HG02763 (cell line): ENCODE data around the gene HNRNPM.
"Not testable (repeated sequence)": the region's sequence is repeated elsewhere in the genome, so short reads cannot be mapped to it uniquely, and the experiment has no call there.

ENCODE experiments used
- ATAC-seq: cut with Tn5 transposase; IDR thresholded peaks from one replicate; pipeline ENCODE4 v1.9.1; 2021; ENCODE audit warnings: mild to moderate bottlenecking, moderate library complexity; ENCODE audit not compliant: unreplicated experiment

HNRNPM gene

DNA sequence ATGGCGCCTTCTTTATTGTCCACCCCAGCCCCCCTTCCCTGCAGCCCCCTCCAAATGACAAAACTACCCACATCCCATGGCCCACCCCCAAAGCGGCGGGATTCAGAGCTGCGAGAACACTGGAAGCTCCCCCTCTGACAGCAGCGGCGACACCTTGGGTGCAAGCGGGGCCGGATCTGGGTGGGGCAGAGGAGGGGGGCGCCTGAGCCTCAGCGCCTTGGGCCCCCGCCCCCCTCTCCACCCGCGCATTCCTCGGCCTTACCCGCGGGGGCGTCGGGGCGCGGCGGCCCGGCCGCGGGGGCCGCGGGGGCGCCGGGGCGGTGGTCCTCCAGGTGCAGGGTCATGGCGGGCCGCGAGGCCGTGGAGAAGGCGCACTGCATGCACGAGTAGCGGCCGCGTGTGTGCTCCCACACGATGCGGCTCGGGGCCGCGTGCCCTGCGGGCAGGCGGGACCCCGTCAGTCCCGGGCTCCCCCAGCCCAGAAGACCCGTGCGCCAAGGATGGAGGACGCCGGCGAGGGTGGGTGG lies 65.9 kb downstream of the HNRNPM start:
- ATAC-seq, result no peak

- ATAC-seq, result no peak
These were observed 66.9 kb downstream of the HNRNPM start for GRCh38 chr19:8511573-8512101.

DNA sequence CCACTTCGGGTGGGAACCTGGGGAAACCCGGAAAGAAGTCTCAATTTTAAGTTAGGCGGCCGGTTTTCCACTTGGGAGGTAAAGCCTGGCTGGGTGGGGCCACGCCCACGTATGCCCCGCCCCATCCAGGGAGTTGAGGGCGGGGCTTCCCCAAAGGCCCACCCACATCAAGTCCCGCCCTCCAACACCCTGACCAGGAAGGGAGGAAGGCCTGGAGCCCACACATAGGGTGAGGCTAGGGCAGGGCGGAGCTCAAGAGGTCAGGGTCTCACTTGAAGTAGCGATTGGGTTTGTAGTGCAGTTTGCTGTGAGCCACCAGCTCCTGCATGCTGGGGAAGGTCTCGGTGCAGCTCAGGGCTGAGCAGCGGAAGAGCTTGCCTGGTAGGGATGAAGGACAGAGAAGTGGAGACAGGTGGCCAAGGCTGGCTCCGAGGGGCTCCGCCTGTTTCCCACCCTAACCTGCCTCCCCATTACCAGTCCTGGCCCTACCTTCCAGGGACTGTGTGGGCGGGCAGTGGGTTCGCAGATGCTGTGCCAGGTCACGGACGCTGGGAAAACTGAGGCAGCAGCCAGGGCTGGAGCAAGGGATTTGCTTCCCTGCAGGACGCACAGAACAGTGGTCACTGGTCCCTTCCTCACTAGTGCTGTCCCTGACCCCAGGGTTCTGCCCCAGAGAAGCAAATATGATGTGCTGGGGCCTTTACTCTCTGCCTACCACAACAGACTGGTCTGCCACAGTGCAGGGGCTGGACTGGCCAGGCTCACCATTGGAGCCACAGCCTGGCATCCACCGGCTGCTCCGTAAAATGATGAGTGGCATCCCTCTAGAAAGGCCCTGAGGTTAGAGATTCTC lies 67.6 kb downstream of the HNRNPM start:
- no peak for ATAC-seq

GRCh38 chr19:8513036-8513686 lies 68.4 kb downstream of the HNRNPM start:
- ATAC-seq, result no peak

GRCh38 chr19:8513687-8514504 lies 69.1 kb downstream of the HNRNPM start, which contains the start of gene ZNF414:
ZNF414 (minus strand) TSS chr19:8514167; CDS start chr19:8514046, 121 bp downstream.
- ATAC-seq, result peak; percentile 85

DNA sequence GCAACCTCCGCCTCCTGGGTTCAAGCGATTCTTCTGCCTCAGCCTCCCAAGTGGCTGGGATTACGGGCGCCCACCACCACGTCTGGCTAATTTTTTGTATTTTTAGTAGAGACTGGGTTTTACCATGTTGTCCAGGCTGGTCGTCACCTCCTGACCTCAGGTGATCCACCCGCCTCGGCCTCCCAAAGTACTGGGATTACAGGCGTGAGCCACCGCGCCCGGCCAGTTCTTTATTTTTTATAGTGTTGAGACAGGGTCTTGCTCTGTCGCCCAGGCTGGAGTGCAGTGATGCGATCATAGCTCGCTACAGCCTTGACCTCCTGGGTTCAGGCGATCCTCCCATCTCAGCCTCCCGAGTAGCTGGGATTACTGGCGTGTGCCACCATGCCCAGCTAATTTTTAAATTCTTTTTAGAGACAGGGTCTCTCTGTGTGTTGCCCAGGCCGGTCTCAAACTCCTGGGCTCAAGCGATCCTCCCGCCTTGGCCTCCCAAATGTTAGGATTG lies 69.8 kb downstream of the HNRNPM start:
- not testable (repeated sequence) for ATAC-seq

- ATAC-seq, result no peak
These were observed 70.5 kb downstream of the HNRNPM start for GRCh38 chr19:8515317-8515716.

- no peak for ATAC-seq
These were observed 73.0 kb downstream of the HNRNPM start for GRCh38 chr19:8517551-8518442.

DNA sequence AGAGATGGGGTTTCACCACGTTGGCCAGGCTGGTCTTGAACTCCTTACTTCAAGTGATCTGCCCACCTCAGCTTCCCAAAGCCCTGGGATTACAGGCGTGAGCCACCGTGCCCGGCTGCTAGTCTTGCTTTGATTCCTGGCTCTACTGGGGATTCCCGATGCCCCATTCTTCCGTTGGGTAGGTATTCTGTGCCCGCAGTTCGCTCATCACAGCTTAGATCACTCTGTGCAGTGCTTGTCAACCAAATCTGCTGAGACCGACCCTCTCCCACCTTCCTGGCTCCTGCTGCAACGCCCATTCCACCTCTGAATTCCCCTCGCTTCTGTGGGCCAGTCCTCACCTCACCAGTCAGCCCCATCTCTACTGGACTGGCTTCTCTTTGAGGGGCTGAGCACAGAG lies 73.8 kb downstream of the HNRNPM start:
- ATAC-seq, result no peak

DNA sequence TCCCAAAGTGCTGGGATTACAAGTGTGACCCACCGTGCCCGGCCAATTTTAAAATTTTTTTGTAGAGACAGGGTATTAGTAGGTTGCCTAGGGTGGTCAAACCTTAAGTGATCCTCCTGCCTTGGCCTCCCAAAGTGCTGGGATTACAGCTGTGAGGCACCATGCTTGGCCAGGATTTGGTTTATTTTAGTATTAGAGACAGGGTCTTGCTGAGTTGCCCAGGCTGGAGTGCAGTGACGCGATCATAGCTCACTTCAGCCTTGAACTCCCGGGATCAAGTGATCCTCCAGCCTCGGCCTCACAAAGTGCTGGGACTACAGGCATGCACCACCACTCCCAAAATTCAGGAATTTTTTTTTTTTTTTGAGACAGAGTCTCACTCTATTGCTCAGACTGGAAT lies 74.6 kb downstream of the HNRNPM start:
- no peak for ATAC-seq

GRCh38 chr19:8525401-8525684 lies 80.6 kb downstream of the HNRNPM start:
- ATAC-seq, result no peak

GRCh38 chr19:8526345-8527091 lies 81.7 kb downstream of the HNRNPM start:
- no peak for ATAC-seq

- no peak for ATAC-seq
These were observed 83.7 kb downstream of the HNRNPM start for GRCh38 chr19:8528500-8528899.

DNA sequence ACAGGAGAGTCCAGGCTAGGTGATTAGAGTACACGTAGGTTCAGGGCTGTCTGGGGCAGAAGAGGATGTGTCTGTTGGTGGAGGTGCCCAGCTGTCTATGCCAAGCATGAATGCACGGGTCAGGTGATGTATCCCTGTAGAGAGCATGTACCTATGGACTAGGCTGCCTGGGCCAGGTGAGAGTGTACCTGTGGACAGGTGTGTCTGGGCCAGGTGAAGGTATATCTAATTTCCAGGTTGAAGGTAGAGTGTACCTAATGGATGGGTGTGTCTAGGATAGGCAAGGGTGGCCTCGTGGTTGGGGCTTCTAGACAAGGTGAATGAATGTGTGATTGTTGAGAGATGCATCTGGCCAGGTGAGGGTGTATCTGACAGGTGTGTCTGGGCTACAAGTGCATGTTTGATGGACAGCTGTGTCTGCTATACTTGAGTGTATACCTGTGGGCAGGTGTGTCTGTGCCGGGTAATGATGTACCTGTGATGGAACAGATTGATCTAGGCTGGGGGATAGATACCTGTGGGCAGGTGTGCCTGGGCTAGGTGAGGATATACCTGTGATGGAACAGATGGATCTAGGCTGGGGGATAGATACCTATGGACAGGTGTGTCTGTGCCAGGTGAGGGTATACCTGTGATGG lies 84.7 kb downstream of the HNRNPM start:
- ATAC-seq, result no peak

GRCh38 chr19:8530061-8530679 lies 85.4 kb downstream of the HNRNPM start:
- ATAC-seq, result no peak

DNA sequence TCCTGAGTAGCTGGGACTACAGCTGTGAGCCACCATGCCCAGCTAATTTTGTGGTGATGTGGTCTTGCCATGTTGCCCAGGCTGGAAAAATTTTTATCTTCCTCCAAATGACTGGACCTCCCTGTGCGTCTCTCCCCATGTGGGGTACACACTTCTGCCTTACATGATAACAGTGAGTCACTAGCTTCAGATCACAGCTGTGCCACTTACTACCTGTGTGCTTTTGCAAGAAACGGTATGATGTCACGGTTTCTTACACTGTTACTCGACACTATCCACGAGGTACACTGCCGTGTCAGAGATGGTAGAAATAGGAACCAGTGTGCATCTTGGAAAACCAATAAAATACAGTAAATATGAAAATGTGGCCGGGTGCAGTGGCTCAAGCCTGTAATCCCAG lies 86.7 kb downstream of the HNRNPM start:
- ATAC-seq, result no peak

- no peak for ATAC-seq
These were observed 87.5 kb downstream of the HNRNPM start for GRCh38 chr19:8532225-8532624.

- no peak for ATAC-seq
These were observed 91.5 kb downstream of the HNRNPM start for GRCh38 chr19:8536282-8536681.
